Sigmoid colon (tissue), 7 donors: ENCODE measurements around the gene SLC7A7. TPM values are rescaled to one million over a fixed set of nuclear protein-coding genes. Genes with fewer than 3 reads are reported as not detected.
"Not testable (repeated sequence)": the region's sequence is repeated elsewhere in the genome, so short reads cannot be mapped to it uniquely, and the experiment has no call there.

Experiments used
- DNase-seq: peaks from one replicate; pipeline ENCODE4 v3.0.0-alpha.2; 2019
- H3K27ac ChIP-seq, 4 donors: fragments of 200-600 bp; sonication (generic); one replicate each; pipeline ENCODE4 v1.5.1; 2016 to 2019; ENCODE audit warnings: mild to moderate bottlenecking in 1 of 4
- H3K27me3 ChIP-seq, 3 donors: fragments of 200-600 bp; sonication (generic); one replicate each; pipeline ENCODE4 v1.5.1; 2019; ENCODE audit warnings: mild to moderate bottlenecking in 1 of 3
- H3K36me3 ChIP-seq, 4 donors: fragments of 200-600 bp; sonication (generic); one replicate each; pipeline ENCODE4 v1.5.1; 2016 to 2019
- H3K4me1 ChIP-seq, 4 donors: fragments of 200-600 bp; sonication (generic); one replicate each; pipeline ENCODE4 v1.5.1; 2017 to 2019
- H3K4me3 ChIP-seq, 4 donors: fragments of 200-600 bp; sonication (generic); one replicate each; pipeline ENCODE4 v1.5.1; 2017 to 2019; ENCODE audit warnings: mild to moderate bottlenecking in 2 of 4, moderate library complexity in 1 of 4
- H3K9me3 ChIP-seq, 4 donors: fragments of 200-600 bp in 3 of 4; sonication (generic) in 3 of 4; one replicate each; pipeline versions ENCODE4 v1.5.1 to v1.6.1; 2013 to 2019
- EP300 ChIP-seq, 4 donors: sonication (generic); formaldehyde crosslinking; IDR thresholded peaks; one replicate each; pipeline ENCODE4 v1.6.1; 2017; ENCODE audit warnings: antibody characterized with exemption in 4 of 4
- POLR2A ChIP-seq, 2 donors: fragments of 450-650 bp; IDR thresholded peaks; one replicate each; pipeline ENCODE4 v1.6.1; 2016; ENCODE audit warnings: antibody characterized with exemption in 2 of 2, mild to moderate bottlenecking in 2 of 2, moderate library complexity in 2 of 2
- POLR2AphosphoS5 ChIP-seq, 4 donors: sonication (generic); formaldehyde crosslinking; IDR thresholded peaks; one replicate each; pipeline ENCODE4 v1.6.1; 2017; ENCODE audit warnings: antibody characterized with exemption in 4 of 4
- WGBS, 2 donors: extraction: QIAGEN DNeasy Blood & Tissue Kit; methylation state at CpG; one replicate each; pipeline ENCODE4 v1.1.7; 2013; 5-methylcytosine and 5-hydroxymethylcytosine counted together
- intact Hi-C: fragments of 100-400 bp; cut with DNase I; formaldehyde crosslinking; loops from one replicate; pipeline ENCODE4 v1.15.1; 2023
- polyA plus RNA-seq, 3 donors: library from polyadenylated mRNA; stranded (reverse); fragments of 200-250 nt; gene quantifications; one replicate each; pipeline ENCODE4 v1.2.3, GENCODE V29; 2013
- total RNA-seq, 4 donors: library from RNA; depleted of rRNA; stranded (reverse); fragments of >200 nt; gene quantifications; one replicate each; pipeline ENCODE4 v1.1.0, GENCODE V29; 2016
- TF ChIP-seq, protein P1 (sequence below), 4 experiments: fragments of 450-650 bp in 3 of 4; fragments of 200-600 bp in 1 of 4; IDR thresholded peaks; one replicate each; pipeline ENCODE4 v1.5.1; 2016 to 2019; ENCODE audit warnings: antibody characterized with exemption in 4 of 4, mild to moderate bottlenecking in 3 of 4, moderate library complexity in 2 of 4
- donor health status: healthy with polysubstance abuse.
- donor health status: Bipolar disorder and iron deficiency.
- donor health status: healthy.

SLC7A7 gene
- total and polyA plus RNA-seq, 7 donors, result 15.6 to 23.5 (median 16.4) TPM

DNA sequence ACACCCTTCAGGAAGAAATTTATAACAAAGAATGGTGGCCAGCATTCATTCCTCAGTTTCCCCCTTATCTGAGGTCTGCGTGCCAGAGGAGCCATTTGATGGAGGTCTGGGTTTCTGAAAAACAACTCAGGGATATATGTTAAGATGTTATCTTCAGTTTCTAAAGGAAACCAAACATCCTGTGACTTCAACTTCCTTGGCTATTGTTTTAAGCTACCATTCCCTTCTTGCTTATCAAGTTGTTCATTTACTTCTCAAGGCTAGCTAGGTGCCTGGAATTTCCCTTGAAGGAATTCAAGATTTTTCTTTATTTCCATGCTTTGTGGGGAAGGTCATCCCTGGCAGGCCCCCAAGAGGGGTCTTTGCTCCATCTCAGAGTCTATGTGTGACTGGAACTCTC is 75.8 kb downstream of the SLC7A7 start:
- no peaks in the 10 kb centered on the region for H3K4me1 ChIP-seq
- TF ChIP-seq POLR2A (IDR thresholded peaks at IDR 0.05) (no peak), EP300 (IDR thresholded peaks at IDR 0.05) (no peak), POLR2AphosphoS5 (IDR thresholded peaks at IDR 0.05) (no peak)
- TF ChIP-seq, protein P1, sequence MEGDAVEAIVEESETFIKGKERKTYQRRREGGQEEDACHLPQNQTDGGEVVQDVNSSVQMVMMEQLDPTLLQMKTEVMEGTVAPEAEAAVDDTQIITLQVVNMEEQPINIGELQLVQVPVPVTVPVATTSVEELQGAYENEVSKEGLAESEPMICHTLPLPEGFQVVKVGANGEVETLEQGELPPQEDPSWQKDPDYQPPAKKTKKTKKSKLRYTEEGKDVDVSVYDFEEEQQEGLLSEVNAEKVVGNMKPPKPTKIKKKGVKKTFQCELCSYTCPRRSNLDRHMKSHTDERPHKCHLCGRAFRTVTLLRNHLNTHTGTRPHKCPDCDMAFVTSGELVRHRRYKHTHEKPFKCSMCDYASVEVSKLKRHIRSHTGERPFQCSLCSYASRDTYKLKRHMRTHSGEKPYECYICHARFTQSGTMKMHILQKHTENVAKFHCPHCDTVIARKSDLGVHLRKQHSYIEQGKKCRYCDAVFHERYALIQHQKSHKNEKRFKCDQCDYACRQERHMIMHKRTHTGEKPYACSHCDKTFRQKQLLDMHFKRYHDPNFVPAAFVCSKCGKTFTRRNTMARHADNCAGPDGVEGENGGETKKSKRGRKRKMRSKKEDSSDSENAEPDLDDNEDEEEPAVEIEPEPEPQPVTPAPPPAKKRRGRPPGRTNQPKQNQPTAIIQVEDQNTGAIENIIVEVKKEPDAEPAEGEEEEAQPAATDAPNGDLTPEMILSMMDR (IDR thresholded peaks at IDR 0.05), result no peak
- no peaks in the 10 kb centered on the region for H3K27me3 ChIP-seq
- intact Hi-C loops, result no loop called here
- H3K36me3 ChIP-seq, result no peaks in the 10 kb centered on the region
- H3K4me3 ChIP-seq, result no peak overlapping the region
- no peaks in the 10 kb centered on the region for H3K9me3 ChIP-seq
- 60 to 69% methylated on average over 1 of the region's 1 CpG for WGBS, 2 donors
- DNase-seq, result no peak
- H3K27ac ChIP-seq, result no peak overlapping the region

DNA sequence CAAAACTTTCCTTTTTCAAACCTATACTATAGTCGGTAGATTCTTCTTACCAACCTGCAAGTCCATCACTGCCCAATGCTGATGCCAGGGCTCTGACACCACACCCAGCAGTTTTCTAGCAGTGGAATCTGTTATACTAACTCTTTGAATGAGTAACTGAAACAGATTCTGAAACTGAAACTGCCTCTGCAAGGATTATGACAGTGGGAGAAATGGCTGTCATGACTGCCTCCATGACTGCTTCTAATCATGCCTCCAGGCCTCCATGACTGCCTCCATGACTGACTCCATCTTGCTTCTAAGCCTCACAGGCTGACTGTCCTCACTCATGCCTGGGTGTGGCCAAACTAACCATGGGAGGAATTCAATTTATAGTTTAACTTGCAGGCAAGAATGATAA is 78.2 kb downstream of the SLC7A7 start:
- Histone ChIP-seq H3K9me3 (no peaks in the 10 kb centered on the region), H3K4me1 (no peaks in the 10 kb centered on the region), H3K4me3 (no peak overlapping the region), H3K27me3 (no peaks in the 10 kb centered on the region), H3K36me3 (no peaks in the 10 kb centered on the region), H3K27ac (no peak overlapping the region)
- intact Hi-C loops, result no loop called here
- no peak for DNase-seq
- WGBS, 2 donors, result 82 to 87% methylated on average over 1 of the region's 1 CpG
- TF ChIP-seq POLR2AphosphoS5 (IDR thresholded peaks at IDR 0.05) (no peak), POLR2A (IDR thresholded peaks at IDR 0.05) (no peak), EP300 (IDR thresholded peaks at IDR 0.05) (no peak)
- TF ChIP-seq, protein P1 (IDR thresholded peaks at IDR 0.05), result no peak

DNA sequence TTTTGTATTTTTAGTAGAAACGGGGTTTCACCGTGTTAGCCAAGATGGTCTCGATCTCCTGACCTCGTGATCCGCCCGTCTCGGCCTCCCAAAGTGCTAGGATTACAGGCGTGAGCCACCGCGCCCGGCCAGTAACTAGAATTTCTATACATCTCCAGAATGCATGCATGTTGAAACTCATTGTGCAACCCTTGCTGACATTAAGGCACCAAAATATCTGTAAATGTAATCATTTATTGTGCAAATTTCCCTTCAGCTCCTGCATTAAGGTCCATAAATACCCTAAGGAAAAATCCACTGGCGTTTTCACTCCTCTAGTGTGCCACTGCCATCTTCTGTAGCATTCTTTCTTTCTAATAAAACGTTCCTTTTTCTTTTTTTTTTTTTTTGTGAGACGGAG is 78.9 kb downstream of the SLC7A7 start:
- DNase-seq, H3K36me3 ChIP-seq, H3K9me3 ChIP-seq, intact Hi-C loops, H3K4me3 ChIP-seq, H3K27me3 ChIP-seq, H3K4me1 ChIP-seq, H3K27ac ChIP-seq: not testable (repeated sequence)
- 93 to 95% methylated on average over 12 of the region's 14 CpGs for WGBS, 2 donors

DNA sequence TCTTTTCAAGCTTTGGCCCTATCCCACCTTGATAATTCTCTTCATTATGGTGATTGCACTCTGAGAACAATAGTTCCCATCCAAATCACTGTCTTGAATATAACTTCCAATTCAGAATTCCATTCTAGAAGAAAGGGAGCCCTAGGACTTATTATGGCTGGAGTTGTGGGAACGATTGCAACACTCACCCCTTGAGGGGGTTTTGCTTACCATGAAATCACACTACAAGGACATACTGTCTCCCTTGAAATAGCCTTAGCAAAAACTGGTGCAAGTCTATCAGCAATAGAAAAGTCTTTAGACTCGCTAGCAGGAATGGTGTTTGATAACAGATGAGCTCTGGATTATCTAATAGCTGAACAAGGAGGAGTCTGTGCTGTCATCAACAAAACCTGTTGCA is 80.1 kb downstream of the SLC7A7 start:
- TF ChIP-seq POLR2A (IDR thresholded peaks at IDR 0.05), result no peak
- TF ChIP-seq, protein P1 (IDR thresholded peaks at IDR 0.05), result no peak
- no peak for TF ChIP-seq EP300 (IDR thresholded peaks at IDR 0.05)
- no peak for TF ChIP-seq POLR2AphosphoS5 (IDR thresholded peaks at IDR 0.05)
- no peaks in the 10 kb centered on the region for H3K36me3 ChIP-seq
- WGBS, 2 donors, result 77 to 85% methylated on average over 2 of the region's 2 CpGs
- no peak for DNase-seq
- H3K4me3 ChIP-seq, result no peak overlapping the region
- no peak overlapping the region for H3K27ac ChIP-seq
- intact Hi-C loops, result no loop called here
- no peaks in the 10 kb centered on the region for H3K9me3 ChIP-seq
- no peaks in the 10 kb centered on the region for H3K4me1 ChIP-seq
- H3K27me3 ChIP-seq, result no peaks in the 10 kb centered on the region

DNA sequence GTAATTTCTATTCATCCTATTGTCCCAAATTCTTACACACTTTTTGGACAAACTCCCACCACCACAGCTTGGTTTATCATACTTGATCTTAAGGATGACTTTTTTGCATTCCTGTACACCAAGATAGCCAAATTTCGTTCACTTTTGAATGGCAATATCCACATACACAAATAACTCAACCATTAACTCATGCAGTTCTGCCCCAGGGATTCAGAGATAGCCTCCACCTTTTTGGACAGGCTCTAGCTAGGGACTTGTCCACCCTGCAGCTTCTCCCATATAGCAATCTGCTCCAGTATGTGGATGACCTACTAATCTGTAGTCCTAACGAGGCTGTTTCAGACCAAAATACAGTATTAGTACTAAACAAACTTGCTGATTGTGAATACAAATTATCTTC is 81.4 kb downstream of the SLC7A7 start:
- H3K27me3 ChIP-seq, result no peaks in the 10 kb centered on the region
- no peak overlapping the region for H3K4me3 ChIP-seq
- DNase-seq, result no peak
- no peaks in the 10 kb centered on the region for H3K4me1 ChIP-seq
- H3K27ac ChIP-seq, result no peak overlapping the region
- 48 to 60% methylated on average over 2 of the region's 2 CpGs for WGBS, 2 donors
- intact Hi-C loops, result no loop called here
- H3K9me3 ChIP-seq, result no peaks in the 10 kb centered on the region
- no peaks in the 10 kb centered on the region for H3K36me3 ChIP-seq
- TF ChIP-seq, protein P1 (IDR thresholded peaks at IDR 0.05), result no peak
- TF ChIP-seq POLR2A (IDR thresholded peaks at IDR 0.05), result no peak
- TF ChIP-seq EP300 (IDR thresholded peaks at IDR 0.05), result no peak

DNA sequence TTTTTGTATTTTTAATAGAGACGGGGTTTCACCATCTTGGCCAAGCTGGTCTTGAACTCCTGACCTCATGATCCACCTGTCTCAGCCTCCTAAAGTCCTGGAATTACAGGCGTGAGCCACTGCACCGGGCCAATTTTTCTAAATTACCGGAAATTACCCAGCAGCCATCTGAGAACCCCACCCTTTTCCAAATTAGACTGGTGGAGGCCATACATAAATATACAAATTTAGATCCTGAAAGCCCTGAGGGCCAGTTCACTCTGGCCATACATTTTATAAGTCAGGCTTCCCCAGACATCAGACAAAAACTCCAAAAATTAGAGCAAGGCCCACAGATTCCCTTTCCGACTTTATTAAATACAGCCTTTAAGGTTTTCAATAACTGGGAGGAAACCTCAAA is 83.2 kb downstream of the SLC7A7 start:
- H3K4me3 ChIP-seq, H3K9me3 ChIP-seq, H3K27me3 ChIP-seq, DNase-seq, H3K4me1 ChIP-seq, intact Hi-C loops, H3K27ac ChIP-seq, H3K36me3 ChIP-seq: not testable (repeated sequence)
- WGBS, 2 donors, result 63 to 90% methylated on average over 5 of the region's 5 CpGs
